ENCODE results near the gene RHOU.

Gene RHOU

GRCh38 chr1:228786361-228787129 is 51.3 kb downstream of the RHOU start:
- no peak for DNase-seq

GRCh38 chr1:228791791-228792190 is 56.5 kb downstream of the RHOU start:
- DNase-seq, result no peak

DNA sequence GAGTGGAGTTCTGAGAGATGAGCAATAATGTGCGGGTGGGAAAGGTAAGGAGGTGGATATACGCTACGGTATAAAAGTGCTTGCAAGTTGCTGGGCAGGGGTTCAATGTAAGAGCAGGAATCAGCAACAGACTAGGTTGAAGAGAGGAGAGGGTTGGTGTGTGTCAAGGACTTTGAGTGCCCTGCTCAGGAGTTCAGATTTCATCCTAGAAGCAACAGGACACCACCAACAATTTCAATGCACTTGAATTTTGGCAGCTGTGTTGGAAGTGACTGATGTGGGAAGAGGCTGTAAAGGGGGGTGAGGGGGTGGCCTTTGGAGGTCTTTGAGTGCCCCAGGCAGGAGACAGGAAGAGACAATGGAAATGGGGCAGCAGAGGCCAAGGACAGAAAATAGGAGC is 57.3 kb downstream of the RHOU start:
- no peak for DNase-seq

- DNase-seq, result no peak
Measured at GRCh38 chr1:228793032-228793431, 57.8 kb downstream of the RHOU start.

GRCh38 chr1:228794173-228794572 is 58.9 kb downstream of the RHOU start:
- no peak for DNase-seq

- DNase-seq, result peak; percentile 21 to 28
Measured at GRCh38 chr1:228794810-228795209, 59.5 kb downstream of the RHOU start.

GRCh38 chr1:228795596-228795995 is 60.3 kb downstream of the RHOU start:
- DNase-seq, result no peak
